ENCODE data around the gene CCDC197.

Gene CCDC197

GRCh38 chr14:93961620-93962019 is 35.5 kb upstream of the CCDC197 start:
- DNase-seq, result no peak

GRCh38 chr14:93962701-93963601 is 34.1 kb upstream of the CCDC197 start:
- DNase-seq, result peak in 1 of 4 experiments; percentile 16

GRCh38 chr14:93963692-93964091 is 33.4 kb upstream of the CCDC197 start:
- DNase-seq, result no peak

GRCh38 chr14:93964281-93964680 is 32.8 kb upstream of the CCDC197 start:
- no peak for DNase-seq

GRCh38 chr14:93964820-93965286 is 32.2 kb upstream of the CCDC197 start:
- no peak for DNase-seq

GRCh38 chr14:93965287-93965821 is 31.7 kb upstream of the CCDC197 start:
- DNase-seq, result no peak

GRCh38 chr14:93965946-93966474 is 31.1 kb upstream of the CCDC197 start:
- DNase-seq, result no peak

GRCh38 chr14:93967637-93968250 is 29.4 kb upstream of the CCDC197 start:
- no peak for DNase-seq

GRCh38 chr14:93969082-93969828 is 27.8 kb upstream of the CCDC197 start:
- DNase-seq, result no peak

- DNase-seq, result peak in 2 of 4 experiments; percentile 41 to 60
Measured at GRCh38 chr14:93970585-93970964, 26.5 kb upstream of the CCDC197 start.

- peak in 2 of 4 experiments; percentile 12 for DNase-seq
Measured at GRCh38 chr14:93970965-93971634, 26.0 kb upstream of the CCDC197 start.

GRCh38 chr14:93971635-93972027 is 25.5 kb upstream of the CCDC197 start:
- DNase-seq, result no peak

GRCh38 chr14:93972618-93973205 is 24.4 kb upstream of the CCDC197 start:
- no peak for DNase-seq

GRCh38 chr14:93973607-93974006 is 23.5 kb upstream of the CCDC197 start:
- no peak for DNase-seq

GRCh38 chr14:93974299-93974698 is 22.8 kb upstream of the CCDC197 start:
- DNase-seq, result no peak

GRCh38 chr14:93974833-93975232 is 22.3 kb upstream of the CCDC197 start:
- no peak for DNase-seq

- DNase-seq, result no peak
Measured at GRCh38 chr14:93975791-93976476, 21.2 kb upstream of the CCDC197 start.

- no peak for DNase-seq
Measured at GRCh38 chr14:93976477-93977057, 20.5 kb upstream of the CCDC197 start, which contains the start of gene ASB2. ASB2 (minus strand) TSS chr14:93976570; CDS start chr14:93964539, 12,031 bp downstream.

GRCh38 chr14:93977171-93977570 is 19.9 kb upstream of the CCDC197 start:
- DNase-seq, result no peak

GRCh38 chr14:93977790-93978581 is 19.1 kb upstream of the CCDC197 start:
- peak in 3 of 4 experiments; percentile 19 to 32 (median 31) for DNase-seq
